ENCODE results near the gene UBIAD1. TPM values are rescaled to one million over a fixed set of nuclear protein-coding genes. Genes with fewer than 3 reads are reported as not detected.

UBIAD1 gene
- total and polyA plus RNA-seq, 2 of the 13 experiments (the other 11 are each of a cell fraction or from before 2014, with no cell fraction given) = 16.9 to 20.4 TPM

- TF ChIP-seq HOMEZ (CRISPR knock-in tag; IDR thresholded peaks at IDR 0.05; ENCODE audit: low read depth) = peak; percentile 38; the same call in 1 of the 2 replicates
- TF ChIP-seq CCAR2 (optimal IDR thresholded peaks at IDR 0.05; ENCODE audit: low read depth, low read length) = no peak
- peak; percentile 86 for TF ChIP-seq PHF8 (CRISPR knock-in tag; IDR thresholded peaks at IDR 0.05)
- no peak for TF ChIP-seq ZNF207 (IDR thresholded peaks at IDR 0.05; ENCODE audit: borderline replicate concordance)
- TF ChIP-seq ZEB1 (IDR thresholded peaks at IDR 0.05; ENCODE audit: insufficient replicate concordance, low read depth) = no peak
- TF ChIP-seq TRIM24 (CRISPR knock-in tag; IDR thresholded peaks at IDR 0.05) = no peak
- no peak; the same call in 1 of the 2 replicates for TF ChIP-seq TIGD3 (CRISPR knock-in tag; IDR thresholded peaks at IDR 0.05; ENCODE audit: borderline replicate concordance)
- TF ChIP-seq IRF1 (CRISPR knock-in tag; IDR thresholded peaks at IDR 0.05; ENCODE audit: low read depth) = no peak
- peak; percentile 91 for TF ChIP-seq SAP130 (CRISPR knock-in tag; IDR thresholded peaks at IDR 0.05; ENCODE audit: low read depth)
- TF ChIP-seq SMYD3 (CRISPR knock-in tag; IDR thresholded peaks at IDR 0.05) = no peak
- TF ChIP-seq SOX5 (CRISPR knock-in tag; IDR thresholded peaks at IDR 0.05; ENCODE audit: borderline replicate concordance) = 0 out of 2 replicates have a peak, but pooled peaks have one; percentile 20
- TF ChIP-seq PHF5A (CRISPR knock-in tag; IDR thresholded peaks at IDR 0.05; ENCODE audit: low read depth, unreplicated experiment) = peak; percentile 60
- no peak for TF ChIP-seq MLXIP (CRISPR knock-in tag; IDR thresholded peaks at IDR 0.05; ENCODE audit: borderline replicate concordance)
- no peak for TF ChIP-seq ZNF17 (CRISPR knock-in tag; IDR thresholded peaks at IDR 0.05)
- peak; percentile 14; the same call in 1 of the 2 replicates for TF ChIP-seq HNF4G (IDR thresholded peaks at IDR 0.05; ENCODE audit: borderline replicate concordance, low read depth, low read length)
- no peak for TF ChIP-seq HNF4G (CRISPR knock-in tag; IDR thresholded peaks at IDR 0.05; ENCODE audit: borderline replicate concordance, low read depth)
- no peak for TF ChIP-seq ZNF530 (CRISPR knock-in tag; IDR thresholded peaks at IDR 0.05; ENCODE audit: low read depth)
- no peak for TF ChIP-seq SMAD1 (CRISPR knock-in tag; IDR thresholded peaks at IDR 0.05; ENCODE audit: borderline replicate concordance, low read depth)
- TF ChIP-seq BCLAF1 (IDR thresholded peaks at IDR 0.05) = no peak
Observed at GRCh38 chr1:11262171-11263049, 10.6 kb upstream of the UBIAD1 start, which contains the start of gene MTOR (continued).

Measured in HepG2 (cell line).